IMR-90 (cell line): ENCODE measurements around the gene CABP4. TPM values are rescaled to one million over a fixed set of nuclear protein-coding genes. Genes with fewer than 3 reads are reported as not detected.

Source experiments
- ATAC-seq: fragments of 200-7000 bp; cut with Tn5 transposase; 2 replicates; pipeline ENCODE4 v1.9.1; 2020; ENCODE audit warnings: low read depth, mild to moderate bottlenecking, moderate library complexity
- BruUV-seq: library from RNA; stranded (reverse); fragments of 400-500 nt; replicated peaks from 2 replicates; lab custom pipeline; 2021; lab: Mats Ljungman, UMichigan
- CTCF ChIA-PET: fragments of 300-600 bp; formaldehyde crosslinking; extraction: SDS; loops from one replicate; lab custom pipeline; 2021; ENCODE audit warnings: antibody characterized with exemption; lab: Yijun Ruan, JAX
- POLR2A ChIA-PET: fragments of 300-600 bp; sonication (Branson Sonifier 250); formaldehyde crosslinking; loops from one replicate; lab custom pipeline; 2022; ENCODE audit warnings: antibody characterized with exemption; ENCODE audit not compliant: unreplicated experiment; lab: Charles Lee
- DNase-seq: peaks from one replicate; pipeline ENCODE4 v3.0.0; 2013
- H2AFZ ChIP-seq: replicated peaks from 2 replicates; pipeline ENCODE3; 2013; ENCODE audit warnings: low read length, mild to moderate bottlenecking; ENCODE audit not compliant: poor library complexity
- H2AK5ac ChIP-seq: 2 replicates; pipeline ENCODE4 v1.6.1; 2013; ENCODE audit warnings: low read depth, low read length, inconsistent platforms
- H2AK9ac ChIP-seq: replicated peaks from 2 replicates; pipeline ENCODE3; 2013; ENCODE audit warnings: mild to moderate bottlenecking, low read depth, low read length, moderate library complexity; ENCODE audit not compliant: poor library complexity
- H2BK120ac ChIP-seq: 2 replicates; pipeline ENCODE4 v1.6.1; 2013; ENCODE audit warnings: low read depth, low read length, inconsistent platforms
- H2BK15ac ChIP-seq: 3 replicates; pipeline ENCODE4 v1.6.1; 2013; ENCODE audit warnings: low read depth, low read length, inconsistent platforms
- H2BK20ac ChIP-seq: 2 replicates; pipeline ENCODE4 v1.6.1; 2013; ENCODE audit warnings: low read depth, mild to moderate bottlenecking, inconsistent platforms, low read length, moderate library complexity
- H2BK5ac ChIP-seq: 2 replicates; pipeline ENCODE4 v1.6.1; 2013; ENCODE audit warnings: mild to moderate bottlenecking, low read depth, low read length, inconsistent platforms; ENCODE audit not compliant: poor library complexity, severe bottlenecking
- H3K14ac ChIP-seq: replicated peaks from 2 replicates; pipeline ENCODE4 v1.6.1; 2013; ENCODE audit warnings: low read depth, low read length, inconsistent platforms
- H3K18ac ChIP-seq: 2 replicates; pipeline ENCODE4 v1.6.1; 2013; ENCODE audit warnings: low read depth, low read length, control low read depth
- H3K23ac ChIP-seq: 2 replicates; pipeline ENCODE4 v1.6.1; 2013; ENCODE audit warnings: low read depth, low read length, inconsistent platforms
- H3K27ac ChIP-seq: 2 replicates; pipeline ENCODE4 v1.5.1; 2013; ENCODE audit warnings: mild to moderate bottlenecking, control low read depth, low read length; ENCODE audit not compliant: insufficient read depth
- H3K27me3 ChIP-seq: 2 replicates; pipeline ENCODE4 v1.6.1; 2013; ENCODE audit warnings: low read length; ENCODE audit not compliant: control insufficient read depth, insufficient read depth
- H3K36me3 ChIP-seq: 2 replicates; pipeline ENCODE4 v1.6.1; 2013; ENCODE audit warnings: low read length, mixed read lengths; ENCODE audit not compliant: control insufficient read depth, insufficient read depth
- H3K4ac ChIP-seq: 2 replicates; pipeline ENCODE4 v1.6.1; 2013; ENCODE audit warnings: low read depth, low read length, inconsistent platforms
- H3K4me1 ChIP-seq: 2 replicates; pipeline ENCODE4 v1.6.1; 2013; ENCODE audit warnings: low read length, mixed read lengths; ENCODE audit not compliant: control insufficient read depth, insufficient read depth
- H3K4me2 ChIP-seq: 2 replicates; pipeline ENCODE4 v1.6.1; 2013; ENCODE audit warnings: low read depth, mild to moderate bottlenecking, control low read depth, low read length, moderate library complexity
- H3K4me3 ChIP-seq: 2 replicates; pipeline ENCODE4 v1.5.1; 2013; ENCODE audit warnings: low read depth, mild to moderate bottlenecking, control low read depth, low read length, moderate library complexity; ENCODE audit not compliant: insufficient read depth
- H3K56ac ChIP-seq: 2 replicates; pipeline ENCODE4 v1.6.1; 2013; ENCODE audit warnings: low read length, inconsistent platforms; ENCODE audit not compliant: insufficient read depth; ENCODE audit errors: extremely low read depth
- H3K79me1 ChIP-seq, 2 experiments: 2 replicates each; pipeline ENCODE4 v1.6.1; 2013; ENCODE audit warnings: low read length in 2 of 2, inconsistent platforms in 1 of 2, low read depth in 1 of 2
- H3K9ac ChIP-seq: 2 replicates; pipeline ENCODE4 v1.6.1; 2013; ENCODE audit warnings: low read depth, low read length, control low read depth
- H3K9me1 ChIP-seq: 2 replicates; pipeline ENCODE4 v1.6.1; 2013; ENCODE audit warnings: low read length, inconsistent platforms; ENCODE audit not compliant: insufficient read depth
- H3K9me3 ChIP-seq: 2 replicates; pipeline ENCODE4 v1.6.1; 2013; ENCODE audit warnings: low read length; ENCODE audit not compliant: control insufficient read depth, insufficient read depth
- H4K20me1 ChIP-seq: 2 replicates; pipeline ENCODE4 v1.6.1; 2013; ENCODE audit warnings: low read length, inconsistent platforms; ENCODE audit not compliant: insufficient read depth
- H4K5ac ChIP-seq: 2 replicates; pipeline ENCODE4 v1.6.1; 2013; ENCODE audit warnings: mild to moderate bottlenecking, low read depth, low read length, control low read depth
- H4K8ac ChIP-seq, 2 experiments: 2 replicates each; pipeline ENCODE4 v1.6.1; 2013; ENCODE audit warnings: low read depth in 2 of 2, low read length in 2 of 2, control low read depth in 1 of 2, inconsistent platforms in 1 of 2
- H4K91ac ChIP-seq: 2 replicates; pipeline ENCODE4 v1.6.1; 2013; ENCODE audit warnings: low read depth, low read length, inconsistent platforms; ENCODE audit not compliant: insufficient read depth
- CEBPB ChIP-seq: IDR thresholded peaks from 2 replicates; pipeline ENCODE4 v1.6.1; 2012; ENCODE audit warnings: low read depth, low read length, improper control_type of control experiment
- MAFK ChIP-seq: IDR thresholded peaks from 2 replicates; pipeline ENCODE4 v1.6.1; 2012; ENCODE audit warnings: low read depth, low read length, improper control_type of control experiment
- MXI1 ChIP-seq: IDR thresholded peaks from 2 replicates; pipeline ENCODE4 v1.6.1; 2012; ENCODE audit warnings: low read depth, mild to moderate bottlenecking, low read length, moderate library complexity, borderline replicate concordance
- POLR2A ChIP-seq: IDR thresholded peaks from 2 replicates; pipeline ENCODE4 v1.6.1; 2012; ENCODE audit warnings: mild to moderate bottlenecking, low read depth, low read length
- RCOR1 ChIP-seq: IDR thresholded peaks from 2 replicates; pipeline ENCODE4 v1.6.1; 2012; ENCODE audit warnings: mild to moderate bottlenecking, low read length, improper control_type of control experiment; ENCODE audit not compliant: insufficient replicate concordance
- WGBS, 2 experiments: methylation state at CpG; one replicate each; pipeline versions ENCODE4 v1.1.5 to v1.1.7; 2013; ENCODE audit warnings: missing lambda C conversion rate in 2 of 2; ENCODE audit not compliant: insufficient read length in 1 of 2; ENCODE audit errors: extremely low coverage in 2 of 2; 5-methylcytosine and 5-hydroxymethylcytosine counted together
- dilution Hi-C: fragments of 300-500 bp; cut with HindIII; formaldehyde crosslinking; loops from one replicate; pipeline ENCODE4 v1.14.3; 2018; ENCODE audit warnings: low sequenced_read_pairs; ENCODE audit not compliant: unreplicated experiment
- in situ Hi-C: fragments of 300-500 bp; cut with MboI; formaldehyde crosslinking; loops from 3 replicates; pipeline ENCODE4 v1.14.3; 2019; ENCODE audit warnings: low sequenced_read_pairs, inconsistent platforms, mixed read lengths
- intact Hi-C: fragments of 100-400 bp; cut with micrococcal nuclease; formaldehyde crosslinking; loops from 2 replicates; pipeline ENCODE4 v1.10.0; 2022
- polyA plus RNA-seq, 3 experiments: library from polyadenylated mRNA; depleted of rRNA; stranded (reverse); fragments of >200 nt; gene quantifications; 2 replicates each; pipeline ENCODE4 v1.2.3, GENCODE V29; 2012; ENCODE audit warnings: low replicate concordance in 1 of 3
- total RNA-seq: library from RNA; depleted of rRNA; stranded (reverse); fragments of >200 nt; gene quantifications from 2 replicates; pipeline ENCODE4 v1.2.3, GENCODE V29; 2012

The CABP4 gene
- total and polyA plus RNA-seq, 2 of the 4 experiments (the other 2 are of a cell fraction): not detected

GRCh38 chr11:67408437-67409200 is 46.5 kb upstream of the CABP4 start:
- H3K4ac ChIP-seq: no peak overlapping the region
- no peak overlapping the region for H3K4me2 ChIP-seq
- no peak overlapping the region for H2AFZ ChIP-seq
- no peak overlapping the region for H3K27ac ChIP-seq
- no peak overlapping the region for H2BK120ac ChIP-seq
- no peak overlapping the region for H2AK9ac ChIP-seq
- H2BK15ac ChIP-seq: no peak overlapping the region
- dilution Hi-C loops: no loop called here
- no TSS peak for BruUV-seq
- no peak overlapping the region for H3K23ac ChIP-seq
- 81% methylated on average over 6 of the region's 18 CpGs; no CpG with 5 or more reads in 1 of the 2 experiments for WGBS, 2 experiments
- no peaks in the 10 kb centered on the region for H3K9me3 ChIP-seq
- ATAC-seq (no peak), DNase-seq (no peak)
- ChIA-PET POLR2A (no interaction called here), CTCF (no interaction called here)
- H2BK20ac ChIP-seq: no peak overlapping the region
- H4K8ac ChIP-seq: no peak overlapping the region
- no peak overlapping the region for H3K14ac ChIP-seq
- no peak overlapping the region for H3K18ac ChIP-seq
- no peak overlapping the region for H4K5ac ChIP-seq
- H3K56ac ChIP-seq: no peak overlapping the region
- H2AK5ac ChIP-seq: no peak overlapping the region
- no peak overlapping the region for H3K9ac ChIP-seq
- H3K4me1 ChIP-seq: no peaks in the 10 kb centered on the region
- H3K4me3 ChIP-seq: no peak overlapping the region
- TF ChIP-seq MAFK (no peak), RCOR1 (no peak), MXI1 (no peak), POLR2A (no peak), CEBPB (no peak)
- no peaks in the 10 kb centered on the region for H3K9me1 ChIP-seq
- H3K27me3 ChIP-seq: peaks cover 55% of the 10 kb centered on the region
- intact Hi-C loops: no loop called here
- H4K91ac ChIP-seq: no peak overlapping the region
- no peaks in the 10 kb centered on the region for H4K20me1 ChIP-seq
- H3K79me1 ChIP-seq: no peaks in the 10 kb centered on the region
- H2BK5ac ChIP-seq: no peak overlapping the region
- H3K36me3 ChIP-seq: no peaks in the 10 kb centered on the region
- in situ Hi-C loops: no loop called here
